HG02763 (cell line): ENCODE results near the gene MTCL1.

Experiments
- ATAC-seq: cut with Tn5 transposase; IDR thresholded peaks from one replicate; pipeline ENCODE4 v1.9.1; 2021; ENCODE audit warnings: mild to moderate bottlenecking, moderate library complexity; ENCODE audit not compliant: unreplicated experiment

The MTCL1 gene

GRCh38 chr18:8826971-8827370 lies 121.6 kb downstream of the MTCL1 start:
- ATAC-seq: no peak

DNA sequence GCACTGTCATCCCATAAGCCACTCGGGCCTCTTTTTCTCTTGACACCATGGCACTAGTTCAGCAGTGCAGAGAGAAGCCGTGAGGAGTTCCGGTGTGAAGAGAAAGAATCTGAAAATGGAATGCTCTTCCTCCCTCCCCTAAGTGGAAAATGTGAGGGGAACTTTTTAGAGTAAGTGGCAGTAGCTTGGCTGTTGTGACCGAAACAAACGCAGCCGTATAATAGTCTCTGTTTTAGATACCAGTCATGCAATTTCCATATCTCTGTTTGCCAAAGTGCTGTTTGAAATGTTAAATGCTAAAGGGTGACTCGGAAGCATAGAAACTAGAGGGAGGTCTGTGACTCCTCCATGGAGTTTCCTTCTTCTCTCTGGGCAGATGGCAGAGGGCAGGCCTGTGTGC lies 122.9 kb downstream of the MTCL1 start:
- ATAC-seq: no peak

DNA sequence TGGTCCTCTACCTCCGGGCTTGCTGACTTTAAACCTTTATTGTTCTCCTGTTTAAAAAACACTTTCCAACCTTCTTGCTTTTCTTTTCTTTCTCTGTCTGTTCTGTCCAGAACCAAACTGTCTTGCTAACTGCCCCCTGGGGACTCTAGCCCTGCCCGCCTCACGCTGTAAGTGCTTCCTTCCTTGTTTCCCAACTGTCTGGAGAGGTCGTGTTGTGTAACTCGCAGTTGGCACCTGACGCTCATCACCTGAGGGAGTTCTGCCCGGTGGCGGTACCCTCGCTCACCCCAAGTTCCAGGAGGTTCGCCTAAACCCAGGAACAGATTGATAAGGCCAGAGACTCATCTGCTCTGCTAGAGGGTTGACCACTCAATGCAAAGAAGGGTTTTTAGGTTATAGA lies 123.4 kb downstream of the MTCL1 start:
- ATAC-seq: no peak

- no peak for ATAC-seq
Measured at GRCh38 chr18:8830067-8831060, 125.0 kb downstream of the MTCL1 start.

DNA sequence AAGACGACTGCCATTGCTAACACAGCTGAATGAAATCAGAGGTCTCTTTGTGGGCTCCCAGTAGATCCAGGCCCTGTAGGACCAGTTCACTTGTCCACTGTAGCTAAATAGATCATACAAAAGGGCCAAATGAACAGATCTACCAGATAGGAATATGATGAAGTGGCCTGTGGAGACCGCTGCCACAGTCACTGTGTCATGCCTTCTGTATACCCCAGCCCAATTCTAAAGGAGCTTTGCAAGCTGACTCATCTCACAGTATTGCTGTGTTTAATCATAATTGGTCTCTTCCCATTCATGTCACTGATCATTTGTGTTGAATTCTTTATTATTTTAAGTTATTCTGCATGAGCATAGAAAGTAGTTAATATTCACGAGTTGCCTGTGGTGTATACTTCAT lies 125.8 kb downstream of the MTCL1 start:
- ATAC-seq: no peak

GRCh38 chr18:8831531-8831930 lies 126.2 kb downstream of the MTCL1 start:
- no peak for ATAC-seq

- no peak for ATAC-seq
Measured at GRCh38 chr18:8833480-8833879, 128.1 kb downstream of the MTCL1 start.

DNA sequence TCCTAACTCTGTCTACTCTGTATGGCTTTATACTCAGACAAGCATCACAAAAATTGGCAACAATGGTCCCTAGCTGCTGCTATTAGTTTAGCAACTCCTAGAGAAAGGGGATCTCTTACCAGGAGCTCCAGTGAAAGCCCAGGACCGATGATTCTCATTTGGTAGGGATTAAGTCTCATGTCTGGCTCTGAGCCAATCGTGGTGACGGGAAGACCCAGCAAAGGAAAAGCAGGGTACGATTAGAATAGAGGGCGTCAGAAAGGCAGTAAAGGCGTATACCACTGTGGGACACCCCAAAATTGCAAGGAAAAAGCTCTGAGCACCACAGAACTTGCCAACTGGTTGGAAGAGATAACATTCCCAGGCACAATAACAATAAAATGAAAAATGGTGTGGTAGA lies 129.5 kb downstream of the MTCL1 start:
- ATAC-seq: no peak

DNA sequence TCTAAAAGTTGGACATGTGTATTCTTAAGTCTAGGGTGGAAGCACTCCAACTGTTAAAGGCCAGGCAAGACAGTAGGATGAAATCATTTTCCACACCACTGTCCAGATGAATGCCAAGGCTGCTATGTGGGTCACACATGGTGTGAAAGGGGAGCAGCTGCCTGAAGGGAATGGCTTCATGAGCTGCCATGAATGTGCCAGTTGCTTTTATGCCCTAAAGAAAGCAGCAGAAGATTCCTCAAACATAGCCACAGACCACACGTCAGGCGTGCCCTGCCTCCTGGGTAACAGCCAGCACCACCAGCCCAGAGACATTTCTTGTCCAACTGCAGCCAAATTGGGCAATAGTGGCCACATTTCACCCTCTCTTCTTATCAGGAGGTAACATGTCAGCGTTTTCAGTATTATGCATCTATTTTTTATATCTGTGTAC lies 130.2 kb downstream of the MTCL1 start:
- no peak for ATAC-seq

DNA sequence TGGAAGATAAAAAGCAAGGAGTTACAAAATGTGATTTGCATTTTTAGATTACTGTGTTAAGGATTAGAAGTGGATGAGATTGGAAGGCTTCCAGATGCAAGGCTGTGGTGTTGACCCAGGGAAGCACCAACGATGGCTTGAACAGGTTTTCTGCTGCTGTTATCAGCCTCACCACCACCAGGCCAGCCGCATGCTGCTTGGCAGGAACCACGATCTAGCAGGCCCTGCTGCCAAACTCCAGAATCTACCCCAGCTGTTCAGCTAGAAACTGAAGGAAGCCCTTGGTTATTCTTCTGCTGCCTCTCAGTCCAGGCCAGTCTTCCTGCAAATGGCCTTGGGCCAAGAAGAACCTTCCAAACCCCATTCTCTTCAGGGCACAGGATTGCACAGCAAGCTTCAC lies 133.9 kb downstream of the MTCL1 start:
- ATAC-seq: no peak

DNA sequence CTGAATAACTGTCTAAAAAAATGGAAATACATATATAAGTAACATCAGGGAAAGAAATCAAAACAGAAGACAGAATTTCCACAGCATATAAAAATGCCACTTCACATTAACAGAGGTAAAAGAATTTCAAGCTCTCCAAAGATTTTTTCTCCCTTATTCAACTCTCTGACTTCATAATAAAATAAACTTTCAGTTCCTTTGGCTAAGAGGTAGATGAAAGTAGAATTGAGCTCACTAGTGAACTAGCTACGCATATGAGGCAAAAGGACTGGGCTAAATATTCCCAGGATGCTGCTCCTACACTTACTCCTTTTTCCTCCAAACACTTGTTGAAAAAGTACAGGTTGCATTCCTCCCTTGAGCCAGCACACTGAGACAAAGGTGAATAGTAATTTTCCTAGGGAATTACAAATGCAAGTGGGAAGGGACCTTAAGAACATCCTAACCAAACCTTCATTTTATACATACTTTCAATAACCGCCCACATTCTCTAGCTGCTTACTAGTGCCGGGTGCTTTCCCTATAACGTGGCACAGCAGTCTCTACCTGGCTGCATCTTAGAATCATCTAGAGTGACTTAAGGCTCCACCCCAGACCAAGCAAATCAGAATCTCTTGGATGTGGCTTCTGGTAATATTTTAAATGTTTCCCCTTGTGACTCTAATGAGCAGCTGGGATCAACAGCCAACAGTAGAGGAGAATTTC lies 136.6 kb downstream of the MTCL1 start:
- ATAC-seq: no peak

- ATAC-seq: no peak
Measured at GRCh38 chr18:8842506-8842905, 137.2 kb downstream of the MTCL1 start.

DNA sequence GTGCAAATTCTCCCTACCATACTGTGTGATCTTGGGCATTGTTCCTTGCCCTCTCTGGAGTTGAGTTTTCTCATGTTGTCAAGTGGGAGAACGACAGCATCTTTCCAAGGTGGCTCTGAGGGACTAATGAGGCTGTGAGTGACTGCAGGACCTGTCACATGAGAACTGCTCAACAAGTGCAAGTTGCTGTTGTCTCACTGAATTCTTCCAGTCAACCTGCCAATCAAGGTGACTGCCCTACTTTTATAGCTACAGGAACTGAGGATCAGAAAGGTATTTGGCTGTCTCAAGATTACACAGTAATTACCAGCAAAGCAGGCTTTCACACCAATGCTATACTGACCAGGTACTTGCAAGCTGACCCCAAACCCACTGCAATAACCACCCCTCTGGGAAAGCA lies 137.6 kb downstream of the MTCL1 start:
- no peak for ATAC-seq

GRCh38 chr18:8844721-8845148 lies 139.4 kb downstream of the MTCL1 start:
- ATAC-seq: no peak

GRCh38 chr18:8845506-8845905 lies 140.2 kb downstream of the MTCL1 start:
- no peak for ATAC-seq

DNA sequence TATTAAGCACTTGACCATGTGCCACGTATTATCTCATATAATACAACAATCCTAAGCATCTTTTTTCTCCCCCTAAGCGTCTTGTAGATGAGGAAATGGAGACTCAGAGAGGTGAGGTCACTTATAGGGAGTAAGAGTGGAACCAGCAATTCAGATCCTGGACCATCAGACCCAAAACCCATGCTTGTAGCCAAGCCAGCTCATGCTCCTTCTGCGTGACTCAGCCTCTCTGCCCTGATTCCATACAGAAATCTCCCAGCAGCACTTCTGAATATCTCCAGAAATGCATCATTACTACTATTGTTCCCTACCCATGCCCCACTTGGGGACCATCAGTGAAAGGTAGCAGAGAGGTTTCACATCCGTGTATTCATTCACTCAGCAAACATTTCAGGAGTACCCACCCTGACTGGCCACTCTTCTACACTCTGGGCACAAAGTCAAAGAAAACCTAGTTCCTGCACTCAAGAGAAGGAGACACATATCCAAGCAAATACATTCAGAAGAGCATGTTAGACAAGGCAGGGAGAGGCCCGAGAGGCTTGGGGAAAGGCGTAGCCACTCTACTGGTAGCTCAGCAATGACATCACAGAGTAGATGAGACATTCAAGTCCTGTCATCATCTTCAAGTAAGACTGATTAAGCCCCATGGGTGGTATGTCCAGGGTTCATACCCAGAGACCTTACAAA lies 141.9 kb downstream of the MTCL1 start:
- no peak for ATAC-seq

- no peak for ATAC-seq
Measured at GRCh38 chr18:8847900-8848299, 142.5 kb downstream of the MTCL1 start.

DNA sequence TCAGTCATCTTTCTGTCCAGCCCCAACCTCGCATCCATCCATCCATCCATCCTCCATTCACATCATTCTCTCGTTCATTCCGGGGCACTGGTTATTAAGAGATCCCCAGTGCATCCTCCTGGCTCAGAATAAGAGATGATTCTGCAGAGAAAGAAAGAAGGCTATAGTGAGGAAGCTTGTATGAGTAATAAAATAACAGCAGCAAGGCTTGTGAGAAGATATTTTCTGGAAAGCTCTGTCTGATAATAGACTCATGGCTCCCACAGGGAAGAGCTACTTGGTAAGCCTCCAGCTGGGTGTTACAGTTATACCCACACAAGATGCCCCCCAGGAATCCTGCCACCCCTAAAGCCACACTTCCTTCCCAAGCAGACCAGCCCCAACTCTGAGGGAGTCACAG lies 143.2 kb downstream of the MTCL1 start:
- no peak for ATAC-seq

GRCh38 chr18:8849696-8850095 lies 144.3 kb downstream of the MTCL1 start:
- no peak for ATAC-seq

DNA sequence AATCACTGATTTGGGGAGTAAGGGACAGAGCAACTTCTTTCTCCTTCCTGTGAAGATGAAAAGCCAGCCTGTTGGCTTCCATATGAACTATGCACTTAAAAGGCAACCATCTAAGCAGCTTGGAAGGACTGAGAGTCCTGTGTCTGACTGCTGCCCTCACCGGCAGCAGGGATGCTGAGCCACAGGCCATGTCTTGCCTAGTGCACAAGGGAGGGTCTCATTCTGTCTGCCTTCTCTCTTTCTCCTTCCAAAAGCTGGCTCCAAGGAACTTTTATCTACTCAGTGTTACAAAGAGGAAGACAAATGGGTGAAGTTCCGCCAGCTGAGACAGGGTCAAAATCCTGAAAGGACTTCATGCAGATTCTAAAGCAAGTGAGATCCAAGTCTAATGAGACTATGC lies 146.3 kb downstream of the MTCL1 start:
- no peak for ATAC-seq

GRCh38 chr18:8854550-8854949 lies 149.2 kb downstream of the MTCL1 start:
- ATAC-seq: no peak
